Activated CD4-positive, alpha-beta T cell treated with anti-CD3 and anti-CD28 coated beads for 48 hours (primary cell): ENCODE data around the gene OR10K1.
A peak's percentile ranks its signal among the peaks of the same experiment; 100 is the strongest.
"Not testable (repeated sequence)": the region's sequence is repeated elsewhere in the genome, so short reads cannot be mapped to it uniquely, and the experiment has no call there.

Source experiments
- DNase-seq: peaks from one replicate; pipeline ENCODE4 v3.0.0-alpha.2; 2020

Gene OR10K1, protein sequence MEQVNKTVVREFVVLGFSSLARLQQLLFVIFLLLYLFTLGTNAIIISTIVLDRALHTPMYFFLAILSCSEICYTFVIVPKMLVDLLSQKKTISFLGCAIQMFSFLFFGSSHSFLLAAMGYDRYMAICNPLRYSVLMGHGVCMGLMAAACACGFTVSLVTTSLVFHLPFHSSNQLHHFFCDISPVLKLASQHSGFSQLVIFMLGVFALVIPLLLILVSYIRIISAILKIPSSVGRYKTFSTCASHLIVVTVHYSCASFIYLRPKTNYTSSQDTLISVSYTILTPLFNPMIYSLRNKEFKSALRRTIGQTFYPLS

DNA sequence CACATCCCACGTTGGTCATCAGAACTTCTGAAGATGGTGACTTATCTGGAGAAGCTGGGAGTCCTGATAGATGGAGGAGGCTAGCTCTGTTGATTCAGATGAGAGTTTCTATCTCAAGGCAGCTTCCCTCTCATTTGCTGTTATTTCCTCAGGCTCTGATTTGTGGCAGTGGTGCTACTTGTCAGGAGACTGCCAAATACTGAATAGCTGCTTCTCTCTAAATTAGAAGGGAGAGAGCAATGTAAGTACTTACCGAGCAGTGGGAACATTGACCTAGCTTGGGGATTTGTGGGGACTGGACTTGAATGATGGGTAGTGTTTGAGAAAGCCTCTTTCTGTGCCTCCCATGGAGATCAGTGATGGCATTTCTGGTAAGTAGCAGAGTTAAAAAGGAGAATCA, at the start of gene OR10K1:
Gene OR10K1 (plus strand): TSS at position 301 of the 400 bp plus-strand sequence. CDS start 3,728 bp downstream, outside the sequence.
- DNase-seq, result no peak

DNA sequence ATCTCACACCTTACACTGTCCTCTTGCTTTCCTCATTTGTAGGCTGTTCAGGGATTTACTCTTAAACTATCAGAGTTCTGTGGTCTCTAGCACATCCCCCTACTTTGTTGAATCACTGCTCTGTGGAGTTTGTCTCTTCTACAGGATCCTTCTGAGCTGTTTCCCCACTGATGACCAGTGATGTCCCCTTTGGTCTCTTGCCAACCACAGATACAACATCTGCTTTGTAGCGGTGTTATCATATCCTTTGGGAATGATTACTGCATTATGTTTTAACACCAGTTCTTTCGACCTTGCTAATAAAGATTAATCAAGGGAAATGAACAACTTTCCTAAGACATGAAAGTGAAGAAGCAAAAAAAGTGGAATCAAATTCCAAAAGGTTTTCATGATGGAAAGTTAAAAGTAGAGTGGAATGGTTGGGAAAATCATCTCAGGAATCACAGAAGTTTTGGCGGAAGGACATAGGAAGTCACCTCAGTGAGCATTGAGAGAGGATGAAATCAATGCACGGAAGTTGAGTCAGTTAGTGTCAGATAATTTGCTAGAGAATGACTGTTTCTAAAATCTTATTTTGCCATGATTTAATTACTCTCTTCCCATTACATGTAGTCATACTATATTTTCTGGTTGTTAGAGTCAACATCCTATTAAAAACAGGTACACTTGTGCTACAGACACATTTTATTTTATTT, 46.8 kb upstream of the OR10K1 start:
- no peak for DNase-seq

DNA sequence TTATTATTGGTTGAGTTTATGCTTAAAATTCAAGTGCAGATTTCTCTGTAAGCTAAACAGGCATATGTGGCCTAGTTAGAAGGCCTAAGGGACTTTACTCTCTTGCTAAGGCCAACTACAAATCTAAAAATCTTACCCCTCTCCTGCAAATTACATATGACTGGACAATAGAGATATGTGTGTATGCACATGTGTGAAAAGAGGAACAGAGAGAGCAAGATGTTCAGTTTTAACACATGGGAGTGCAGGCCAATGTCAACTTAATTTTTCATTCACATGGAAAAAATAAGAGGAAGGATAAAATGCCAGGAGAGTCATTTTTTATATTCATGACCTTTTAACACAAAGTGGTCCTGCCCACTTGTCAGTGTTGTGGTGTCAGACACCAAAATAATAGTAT, 44.0 kb upstream of the OR10K1 start:
- DNase-seq, result no peak

DNA sequence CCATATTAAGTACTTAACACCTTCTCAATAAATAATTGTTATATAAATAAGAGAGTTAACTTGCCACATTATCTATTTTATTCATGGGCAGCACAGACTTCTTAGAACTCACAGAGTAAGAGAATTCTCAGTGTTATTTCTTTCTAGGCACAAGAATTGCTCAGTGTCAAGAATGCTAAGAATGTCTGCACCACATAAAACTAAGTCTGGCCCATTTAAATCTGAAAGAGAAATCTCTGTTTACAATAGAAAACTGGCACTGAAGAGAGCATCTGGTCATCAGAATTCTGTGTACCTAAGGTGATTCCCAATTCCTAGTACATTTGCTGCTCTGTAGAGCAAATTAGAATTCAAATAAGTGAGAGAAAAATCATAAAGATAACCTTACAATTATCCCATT, 39.4 kb upstream of the OR10K1 start:
- DNase-seq, result no peak

GRCh38 chr1:158425027-158425426, 36.6 kb upstream of the OR10K1 start:
- no peak for DNase-seq

- DNase-seq, result no peak
These were observed 35.5 kb upstream of the OR10K1 start, which contains the start of gene OR10K2 for GRCh38 chr1:158426137-158426536. Gene OR10K2 (minus strand): TSS chr1:158426237. CDS start chr1:158420866, 5,371 bp downstream.

DNA sequence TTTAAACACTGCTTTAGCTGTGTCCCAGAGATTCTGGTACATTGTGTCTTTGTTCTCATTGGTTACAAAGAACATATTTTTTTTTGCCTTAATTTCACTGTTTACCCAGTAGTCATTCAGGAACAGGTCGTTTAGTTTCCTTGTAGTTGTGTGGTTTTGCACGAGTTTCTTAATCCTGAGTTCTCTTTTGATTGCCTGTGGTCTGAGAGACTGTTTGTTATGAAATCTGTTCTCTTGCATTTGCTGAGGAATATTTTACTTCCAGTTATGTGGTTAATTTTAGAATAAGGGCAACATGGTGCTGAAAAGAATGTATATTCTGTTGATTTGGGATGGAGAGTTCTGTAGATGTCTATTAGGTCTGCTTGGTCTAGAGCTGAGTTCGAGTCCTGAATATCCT, 31.5 kb upstream of the OR10K1 start:
- not testable (repeated sequence) for DNase-seq

DNA sequence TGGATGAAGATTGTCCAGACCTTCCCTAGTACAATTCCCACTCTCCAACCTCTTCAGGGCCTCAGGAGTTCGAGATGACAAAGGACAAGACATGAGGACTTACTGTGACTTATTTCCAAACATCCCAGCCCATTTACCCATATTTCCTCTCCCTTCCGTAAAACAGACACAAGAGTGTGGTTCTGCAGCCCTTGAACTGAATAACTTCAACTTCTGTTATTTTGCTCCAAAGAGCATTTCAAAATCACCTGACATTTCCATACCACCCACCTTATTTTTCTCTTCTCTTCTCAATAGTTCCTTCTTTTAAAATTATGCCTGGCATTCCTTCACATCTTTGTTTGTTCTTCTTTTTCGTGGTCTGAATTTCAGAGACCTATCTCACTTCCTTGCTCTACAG, 26.9 kb upstream of the OR10K1 start:
- DNase-seq, result no peak

- no peak for DNase-seq
These were observed 16.3 kb upstream of the OR10K1 start for GRCh38 chr1:158445376-158445775.

GRCh38 chr1:158454537-158454936, 7.1 kb upstream of the OR10K1 start:
- no peak for DNase-seq

GRCh38 chr1:158457246-158457645, 4.4 kb upstream of the OR10K1 start:
- no peak for DNase-seq

DNA sequence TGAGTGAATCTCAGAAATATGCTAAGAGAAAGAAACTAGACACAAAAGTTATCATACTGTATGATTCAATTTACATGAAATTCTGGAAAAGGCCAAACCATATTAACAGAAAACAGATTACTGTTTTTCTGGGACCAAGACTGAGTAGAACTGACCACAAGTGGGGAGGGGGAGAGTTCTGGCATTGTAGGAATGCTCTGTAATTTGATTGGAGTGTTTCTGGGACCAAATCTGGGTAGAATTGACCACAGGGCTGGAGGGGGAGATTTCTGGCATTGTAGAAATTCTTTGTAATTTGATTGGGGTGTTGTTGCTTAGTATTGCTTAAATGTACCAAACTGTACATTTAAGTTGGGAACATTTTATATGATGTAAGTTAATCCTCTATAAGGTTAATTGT, 3.4 kb upstream of the OR10K1 start:
- DNase-seq, result no peak

- DNase-seq, result no peak
These were observed 10.3 kb downstream of the OR10K1 start, which contains the start of gene OR10R2 for GRCh38 chr1:158471920-158472319. Gene OR10R2 (plus strand): TSS chr1:158472220. CDS start chr1:158472326, 106 bp downstream.

- DNase-seq, result no peak
These were observed 23.8 kb downstream of the OR10K1 start for GRCh38 chr1:158485455-158485854.

DNA sequence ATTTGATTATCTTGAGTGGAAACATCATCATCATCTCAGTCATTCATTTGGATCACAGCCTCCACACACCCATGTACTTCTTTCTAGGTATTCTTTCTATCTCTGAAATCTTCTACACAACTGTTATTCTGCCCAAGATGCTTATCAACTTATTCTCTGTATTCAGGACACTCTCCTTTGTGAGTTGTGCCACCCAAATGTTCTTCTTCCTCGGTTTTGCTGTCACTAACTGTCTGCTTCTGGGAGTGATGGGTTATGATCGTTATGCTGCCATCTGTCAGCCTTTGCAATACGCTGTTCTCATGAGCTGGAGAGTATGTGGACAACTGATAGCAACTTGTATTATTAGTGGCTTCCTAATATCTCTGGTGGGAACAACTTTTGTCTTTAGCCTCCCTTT, 29.7 kb downstream of the OR10K1 start:
- no peak for DNase-seq

DNA sequence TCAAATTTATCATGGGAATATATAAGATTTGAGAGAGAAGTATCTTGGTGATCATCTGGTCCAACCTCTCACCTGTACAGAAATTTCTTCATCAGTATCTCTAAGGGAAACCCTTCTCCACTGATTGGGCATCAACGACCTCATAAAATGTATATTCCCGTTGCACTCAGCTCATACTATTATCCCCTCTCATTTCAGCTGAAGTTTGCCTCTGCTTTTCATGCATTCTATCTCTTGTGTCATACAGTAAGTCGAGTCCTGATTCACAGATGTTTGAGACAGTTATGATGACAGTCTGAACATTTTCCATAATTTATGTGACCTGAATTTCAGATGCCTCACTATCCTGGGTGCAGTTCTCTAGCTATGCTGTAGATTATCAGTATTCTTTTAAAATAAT, 31.4 kb downstream of the OR10K1 start:
- no peak for DNase-seq

DNA sequence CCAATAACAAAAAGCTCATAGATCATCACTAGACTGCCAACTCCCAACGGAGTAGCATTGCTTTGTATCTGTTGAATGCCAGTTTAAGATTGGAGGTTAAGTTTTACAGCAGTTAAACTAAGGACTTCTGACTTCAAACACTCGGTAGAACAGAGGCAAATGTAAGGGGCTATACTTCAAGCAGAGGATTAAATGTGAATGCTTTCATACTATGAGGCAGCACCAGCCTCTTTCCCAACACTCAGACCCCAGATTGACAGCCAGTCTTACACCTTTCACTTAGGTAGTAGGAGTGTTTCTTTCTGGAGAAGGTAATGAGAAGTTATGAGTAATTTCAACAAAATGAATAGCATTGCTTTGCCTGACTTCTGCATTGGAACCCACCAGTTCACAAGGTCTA, 33.2 kb downstream of the OR10K1 start:
- no peak for DNase-seq

GRCh38 chr1:158496374-158496773, 34.7 kb downstream of the OR10K1 start:
- no peak for DNase-seq

- peak; percentile 58 for DNase-seq
These were observed 44.8 kb downstream of the OR10K1 start for GRCh38 chr1:158506369-158506987.

GRCh38 chr1:158507511-158507910, 45.9 kb downstream of the OR10K1 start:
- no peak for DNase-seq

DNA sequence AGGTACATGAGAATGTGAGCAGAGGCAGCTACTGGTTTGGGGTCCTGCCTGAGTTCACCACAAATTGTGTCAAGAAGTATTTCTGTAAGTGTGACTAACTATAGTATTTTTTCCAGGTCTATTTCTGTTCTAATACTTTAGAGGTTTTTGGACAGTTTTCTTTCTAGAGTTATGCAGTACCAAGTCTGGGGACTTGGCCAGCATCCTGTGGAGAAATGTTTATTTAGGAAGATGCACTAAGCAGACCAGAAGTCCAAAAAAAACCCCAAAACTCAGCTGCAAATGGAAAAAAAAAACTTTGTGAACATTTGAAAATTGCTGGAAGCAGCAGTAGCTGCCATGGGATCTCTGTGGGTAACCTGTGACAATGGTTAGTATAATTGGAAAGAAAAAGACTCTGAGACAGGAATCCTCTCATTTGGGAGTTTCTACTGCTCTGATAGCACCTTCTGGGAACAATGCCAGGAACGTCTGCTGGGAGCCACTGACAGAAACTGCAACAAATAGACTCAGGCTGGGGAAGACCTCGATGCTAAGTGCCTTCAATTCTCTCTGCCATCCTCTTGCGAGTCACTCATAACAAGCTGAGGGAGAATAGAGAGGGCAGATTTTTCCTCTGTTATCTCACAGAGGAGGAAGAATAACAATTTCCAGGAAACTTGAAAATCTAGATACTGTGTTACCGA, 48.0 kb downstream of the OR10K1 start:
- DNase-seq, result no peak

- DNase-seq, result no peak
These were observed 55.3 kb downstream of the OR10K1 start for GRCh38 chr1:158516966-158517365.
